Activated CD8-positive, alpha-beta memory T cell treated with anti-CD3 and anti-CD28 coated beads, Interleukin-2, amount 50 U/mL, for 1 hour (primary cell): ENCODE measurements around the gene PLXNA4.

Experiments
- DNase-seq: peaks from one replicate; pipeline ENCODE4 v3.0.0-alpha.2; 2020; ENCODE audit errors: extremely low read depth

PLXNA4 gene

GRCh38 chr7:132504071-132504470, 72.2 kb downstream of the PLXNA4 start:
- DNase-seq, result no peak

GRCh38 chr7:132503415-132503814, 72.9 kb downstream of the PLXNA4 start:
- DNase-seq, result no peak

DNA sequence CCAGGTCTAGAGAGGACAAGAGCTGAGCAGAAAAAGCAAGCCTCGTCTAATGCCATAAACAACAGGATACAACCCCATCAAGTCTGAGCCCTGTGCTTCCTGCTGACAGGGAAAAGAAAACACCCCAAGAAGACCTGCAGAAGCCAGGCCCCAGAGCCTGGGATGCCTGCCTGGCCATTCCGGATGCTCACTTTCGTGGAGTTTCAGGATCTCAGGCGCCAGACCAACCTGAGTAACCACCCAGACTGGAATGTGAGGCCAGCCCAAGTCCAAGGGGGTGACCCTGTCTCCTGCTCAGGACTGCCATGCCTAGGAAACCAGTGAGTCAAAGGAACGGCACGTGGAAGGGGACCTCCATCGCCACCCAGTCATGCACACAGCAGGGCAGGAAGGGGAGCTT, 74.3 kb downstream of the PLXNA4 start:
- no peak for DNase-seq

GRCh38 chr7:132500727-132501440, 75.4 kb downstream of the PLXNA4 start:
- no peak for DNase-seq

DNA sequence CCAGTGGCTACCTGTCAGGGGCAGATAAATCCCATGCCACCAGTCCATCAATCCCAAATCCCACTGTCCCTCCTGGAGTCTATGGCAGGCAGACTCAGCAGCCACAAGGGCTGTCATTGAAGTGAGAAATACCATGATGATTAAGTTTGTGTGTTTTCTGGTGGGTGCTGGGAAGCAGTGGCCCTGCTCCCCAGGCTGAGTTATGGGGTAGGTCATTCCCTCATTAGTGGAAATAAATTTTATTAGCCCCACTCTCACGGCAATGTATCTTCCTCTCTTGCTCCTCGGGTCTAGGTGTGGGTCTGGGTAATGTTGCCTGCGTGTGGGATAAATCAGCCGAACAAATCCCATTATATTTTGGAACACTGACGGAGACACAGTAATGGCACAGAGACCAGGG, 76.8 kb downstream of the PLXNA4 start:
- DNase-seq, result no peak

- no peak for DNase-seq
Measured at GRCh38 chr7:132499065-132499464, 77.2 kb downstream of the PLXNA4 start.

DNA sequence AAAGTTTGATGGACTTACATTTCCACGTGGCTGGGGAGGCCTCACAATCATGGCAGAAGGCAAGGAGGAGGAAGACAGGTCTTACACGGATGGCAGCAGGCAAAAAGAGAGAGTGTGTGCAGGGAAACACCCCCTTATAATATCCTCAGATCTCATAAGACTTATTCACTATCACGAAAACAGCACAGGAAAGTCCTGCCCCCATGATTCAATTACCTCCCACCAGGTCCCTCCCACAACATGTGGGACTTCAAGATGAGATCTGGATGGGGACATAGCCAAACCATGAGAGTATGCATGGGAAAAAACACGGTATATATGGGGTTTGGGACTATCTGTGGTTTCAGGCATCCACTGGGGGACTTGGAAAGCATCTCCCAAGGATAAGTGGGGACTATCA, 78.0 kb downstream of the PLXNA4 start:
- no peak for DNase-seq

DNA sequence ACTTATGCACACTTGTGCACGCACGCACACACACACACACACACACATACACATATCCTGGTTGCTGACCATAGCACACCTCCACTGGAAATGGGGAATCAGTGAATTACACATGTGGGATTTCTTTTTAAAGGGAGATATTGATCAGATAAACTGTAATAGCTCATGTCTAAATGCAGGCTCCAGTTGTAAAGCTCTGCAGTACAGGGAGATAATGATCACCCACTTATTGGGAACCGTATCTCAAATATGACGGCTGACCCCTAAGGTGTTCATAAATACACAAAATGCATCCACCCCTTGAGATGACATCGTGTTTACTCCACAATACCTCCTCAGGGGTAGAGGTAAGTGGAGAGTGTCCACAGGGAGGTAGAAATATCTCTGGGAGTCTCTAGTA, 79.2 kb downstream of the PLXNA4 start:
- DNase-seq, result no peak

DNA sequence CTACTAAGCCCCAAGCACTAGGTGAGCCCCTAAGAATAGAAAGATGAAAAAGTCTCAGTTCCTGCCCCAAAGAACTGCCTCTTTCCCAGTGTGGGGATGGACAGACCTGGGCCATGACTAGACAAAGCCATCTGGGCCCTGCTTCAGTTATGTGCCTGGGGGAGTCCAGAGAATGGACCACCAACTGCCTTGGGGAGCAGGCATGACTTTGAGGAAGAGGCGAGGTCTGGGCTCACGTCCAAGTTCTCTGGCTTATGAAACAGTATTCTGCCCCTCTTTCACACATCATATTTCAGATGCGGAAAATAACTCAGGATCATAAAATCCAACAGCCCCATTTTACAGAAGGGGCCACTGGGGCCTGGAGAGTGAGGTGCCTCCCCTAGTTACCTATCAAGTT, 80.3 kb downstream of the PLXNA4 start:
- DNase-seq, result no peak

DNA sequence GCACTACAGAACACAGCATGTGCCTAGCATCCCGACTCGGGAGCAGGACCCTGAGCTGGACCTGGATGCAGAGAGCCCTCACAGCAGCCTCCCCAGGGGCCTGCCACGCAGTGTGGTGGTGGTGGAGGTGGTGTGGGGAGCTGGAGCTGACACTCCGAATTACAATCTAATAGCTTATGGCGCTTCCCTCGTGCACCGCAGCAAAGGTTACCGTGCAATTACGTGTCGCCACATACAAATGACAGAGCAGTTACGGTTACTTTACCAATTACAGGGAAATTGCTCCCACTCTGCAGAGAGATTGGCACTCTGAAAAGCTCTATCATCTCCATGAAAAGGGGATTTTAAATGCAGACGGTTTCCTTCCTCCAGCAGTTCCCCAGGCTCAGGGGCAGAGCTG, 81.8 kb downstream of the PLXNA4 start:
- no peak for DNase-seq

DNA sequence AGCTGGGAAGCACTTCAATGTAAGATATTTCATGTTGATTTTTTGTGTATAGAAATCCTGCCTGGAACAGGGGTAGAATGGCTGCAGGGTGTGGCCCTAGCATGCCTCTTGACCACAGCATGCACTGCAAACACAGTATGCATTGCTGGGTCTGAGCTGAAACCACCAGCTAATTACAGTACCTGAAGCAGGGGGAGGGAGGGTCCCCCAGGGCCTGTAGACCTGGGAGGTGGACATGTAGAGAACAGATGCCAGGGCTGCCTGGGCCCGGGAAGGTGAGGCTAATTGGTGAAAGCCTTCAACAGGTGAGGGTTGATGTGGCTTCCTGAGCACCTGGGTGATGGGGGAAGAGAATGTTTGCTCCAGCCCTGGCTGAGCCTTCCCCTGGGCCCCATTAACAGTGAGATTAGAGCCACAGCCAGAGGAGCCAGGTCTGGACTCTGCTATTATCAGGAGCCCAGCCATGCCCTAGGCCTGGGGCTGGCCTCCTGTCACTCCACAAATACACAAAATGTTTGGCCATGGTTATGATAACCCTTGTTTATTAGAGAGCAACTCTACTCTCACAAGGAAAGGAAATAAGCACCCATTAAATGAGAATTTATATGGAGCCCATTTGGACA, 83.3 kb downstream of the PLXNA4 start:
- no peak for DNase-seq

GRCh38 chr7:132491391-132491945, 84.8 kb downstream of the PLXNA4 start:
- DNase-seq, result no peak

DNA sequence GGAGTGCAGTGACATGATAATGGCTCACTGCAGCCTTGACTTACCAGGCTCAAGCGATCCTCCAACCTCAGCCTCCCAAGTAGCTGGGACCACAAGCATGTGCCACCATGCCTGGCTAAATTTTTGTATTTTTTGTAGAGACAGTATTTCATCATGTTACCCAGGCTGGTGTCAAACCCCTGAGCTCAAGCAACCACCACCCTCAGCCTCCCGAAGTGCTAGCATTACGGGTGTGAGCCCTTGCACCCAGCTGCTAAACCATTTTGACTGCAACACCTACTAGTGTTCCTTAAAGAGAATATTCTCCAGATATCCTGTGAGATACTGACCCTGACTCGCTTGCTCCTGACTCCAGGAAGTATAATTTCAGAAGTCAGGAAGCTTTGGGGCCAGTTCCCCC, 85.8 kb downstream of the PLXNA4 start:
- no peak for DNase-seq

DNA sequence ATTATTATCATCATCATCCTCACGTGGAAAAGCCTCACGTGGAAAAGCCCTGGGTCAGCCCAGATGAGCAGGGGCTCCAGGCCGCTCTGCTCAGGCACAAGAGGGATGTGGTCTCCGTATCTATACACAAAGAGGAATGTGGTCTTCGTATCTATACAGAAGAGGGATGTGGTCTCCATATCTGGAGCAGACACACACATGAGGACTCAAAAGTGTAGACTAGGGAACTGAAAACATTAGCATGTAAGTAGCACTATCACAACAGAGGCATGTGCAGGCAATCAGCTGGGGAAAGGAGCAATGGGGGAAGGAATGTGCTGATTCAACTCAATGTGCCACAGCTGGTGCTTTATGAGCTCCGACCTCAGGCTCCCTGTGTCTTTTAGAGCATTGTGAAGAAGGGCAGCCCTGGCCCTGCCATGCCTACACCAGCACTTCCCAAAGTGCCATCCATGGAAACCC, 86.5 kb downstream of the PLXNA4 start:
- DNase-seq, result no peak

DNA sequence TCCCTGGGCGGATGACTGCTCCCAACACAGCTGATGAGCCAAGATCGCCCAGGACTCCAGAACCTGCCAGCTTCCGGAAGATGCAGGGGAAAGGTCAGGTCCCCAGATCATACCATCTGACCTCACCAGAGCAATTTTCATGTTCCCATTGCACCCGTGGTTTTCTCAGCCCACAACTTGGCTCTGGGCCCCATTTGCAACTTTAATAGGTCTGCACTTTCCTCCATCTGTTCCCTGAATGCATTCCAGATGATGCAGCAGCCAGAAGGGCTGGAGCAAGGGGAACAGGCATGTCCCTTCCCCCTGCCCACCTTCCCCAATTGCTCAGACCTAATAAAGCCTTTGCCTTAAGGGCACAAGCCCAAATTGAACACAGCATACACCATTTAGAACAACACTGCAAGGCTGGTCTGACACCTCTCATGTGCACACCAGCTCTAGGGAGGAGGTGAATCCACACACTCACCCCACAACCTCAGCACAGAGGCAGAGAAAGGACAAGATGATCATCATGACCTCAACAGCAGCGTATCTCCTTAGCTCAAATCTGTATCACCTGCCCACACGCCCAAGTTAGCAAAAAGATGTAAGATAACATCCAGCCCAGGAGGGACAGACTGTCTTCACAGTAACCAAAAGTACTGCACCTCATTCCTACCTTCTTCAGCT, 87.5 kb downstream of the PLXNA4 start:
- no peak for DNase-seq

DNA sequence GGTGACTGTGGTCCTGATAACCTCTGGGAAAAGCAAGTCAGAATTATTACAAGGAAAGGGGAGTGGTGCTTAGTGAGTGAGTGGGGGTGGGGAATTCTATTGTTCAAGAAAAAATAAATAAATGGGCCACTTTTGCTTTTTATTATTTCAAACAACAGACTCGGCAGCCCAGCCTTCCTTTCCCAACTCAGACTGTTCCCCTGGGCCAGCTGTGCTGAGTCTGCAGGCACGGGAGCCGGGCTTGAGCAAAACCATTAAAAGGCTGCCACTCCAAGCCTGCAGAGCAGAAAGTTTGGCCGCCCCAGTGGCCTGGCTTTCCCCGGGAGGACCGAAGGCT, 90.0 kb downstream of the PLXNA4 start:
- no peak for DNase-seq

DNA sequence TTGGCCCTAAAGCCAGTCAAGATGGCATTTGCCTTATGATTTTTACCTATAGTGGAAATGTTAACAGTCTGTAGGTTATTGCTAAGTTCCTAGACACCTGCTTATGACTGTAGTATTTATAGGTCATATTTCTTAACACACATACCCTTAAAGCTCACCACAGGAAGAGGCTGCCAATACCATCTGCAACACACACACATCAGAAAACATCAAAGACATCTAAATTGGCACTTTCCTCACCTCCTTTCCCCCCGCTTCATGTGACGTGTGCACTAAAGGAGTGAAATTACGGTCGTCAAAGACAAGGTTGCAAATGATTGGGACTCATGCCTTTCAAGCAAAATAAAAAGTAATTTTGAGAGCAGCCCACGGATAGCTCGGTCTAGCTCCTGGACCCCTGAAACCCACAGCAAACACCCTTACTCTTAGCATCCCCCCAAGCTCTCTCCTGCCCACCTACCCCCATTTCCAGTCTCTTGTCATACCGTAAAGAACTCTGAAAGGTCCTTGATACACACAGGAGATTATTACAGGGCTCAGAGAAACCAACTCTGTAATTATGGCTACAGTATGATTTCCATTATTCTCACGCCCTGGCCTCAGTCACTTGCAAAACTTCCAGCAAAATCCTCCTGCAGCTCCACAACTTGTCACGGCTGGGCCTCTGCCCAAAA, 90.5 kb downstream of the PLXNA4 start:
- peak; percentile 33 for DNase-seq

GRCh38 chr7:132485136-132485535, 91.1 kb downstream of the PLXNA4 start:
- no peak for DNase-seq

- DNase-seq, result no peak
Measured at GRCh38 chr7:132482866-132483265, 93.4 kb downstream of the PLXNA4 start.

GRCh38 chr7:132480534-132480933, 95.7 kb downstream of the PLXNA4 start:
- DNase-seq, result no peak

- no peak for DNase-seq
Measured at GRCh38 chr7:132476541-132476940, 99.7 kb downstream of the PLXNA4 start.

GRCh38 chr7:132475669-132476116, 100.6 kb downstream of the PLXNA4 start:
- DNase-seq, result no peak
